ENCODE data around the gene EMC8. TPM values are rescaled to one million over a fixed set of nuclear protein-coding genes. Genes with fewer than 3 reads are reported as not detected.

Gene EMC8
- total RNA-seq, 1 donor from 2014 or later: 25.4 TPM

DNA sequence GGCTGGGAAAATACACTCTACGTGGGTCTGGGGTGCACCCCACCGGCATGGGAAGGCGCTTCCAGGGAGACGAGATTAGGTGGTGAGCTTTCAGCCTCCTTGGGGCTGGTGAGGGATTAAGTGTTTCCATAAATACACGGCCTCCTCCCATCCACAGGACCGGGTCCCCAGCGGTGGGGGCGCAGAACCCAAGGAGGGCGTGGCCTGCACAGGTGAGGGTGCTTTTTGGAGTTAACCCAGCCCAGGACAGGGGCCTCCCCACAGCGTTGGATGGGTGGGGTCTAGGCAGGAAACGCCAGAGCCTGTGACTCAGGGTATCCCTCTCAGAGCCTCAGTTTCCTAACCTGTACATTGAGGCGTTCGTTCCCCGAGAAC lies 49.6 kb downstream of the EMC8 start:
- no peak for DNase-seq
- no peak for ATAC-seq
- intact Hi-C loops (cut with micrococcal nuclease): no loop called here

DNA sequence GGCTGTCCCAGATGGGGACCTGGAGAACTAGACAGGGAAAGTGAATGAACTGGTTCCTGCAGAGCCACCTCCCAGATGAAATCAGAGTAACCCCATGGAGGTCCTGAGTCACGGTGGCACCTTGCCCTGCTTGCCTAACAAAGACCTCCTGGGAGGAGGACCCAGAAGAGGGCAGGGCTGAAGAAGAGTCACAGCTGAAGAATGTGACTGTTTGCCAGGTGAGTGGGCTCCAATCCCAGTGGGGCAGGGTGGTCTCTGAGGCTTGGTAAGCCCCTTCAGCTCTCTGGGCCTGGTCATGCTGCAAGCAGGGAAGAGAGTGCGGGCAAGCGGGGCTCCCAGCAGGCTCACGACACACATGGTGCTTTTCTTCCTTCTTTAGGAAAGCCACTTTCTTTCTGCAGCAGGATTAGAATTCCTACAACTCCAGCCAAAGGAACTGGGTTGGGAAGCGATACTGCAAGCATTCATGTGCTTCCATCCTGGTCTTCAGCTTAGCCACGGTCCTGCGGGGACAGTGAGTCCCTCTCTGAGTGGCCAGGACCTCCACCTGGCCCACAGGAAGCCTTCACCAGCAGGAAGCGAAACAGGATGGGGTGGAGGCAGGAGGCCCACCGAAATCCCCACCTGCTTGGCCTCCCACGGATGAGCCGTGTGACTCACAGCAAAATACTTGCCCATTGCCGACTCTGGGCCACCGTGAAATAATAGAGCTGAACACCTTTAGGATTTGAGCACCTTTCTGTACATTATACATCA lies 52.7 kb downstream of the EMC8 start:
- intact Hi-C loops (cut with micrococcal nuclease): no loop called here
- ATAC-seq (no peak), DNase-seq (no peak)

DNA sequence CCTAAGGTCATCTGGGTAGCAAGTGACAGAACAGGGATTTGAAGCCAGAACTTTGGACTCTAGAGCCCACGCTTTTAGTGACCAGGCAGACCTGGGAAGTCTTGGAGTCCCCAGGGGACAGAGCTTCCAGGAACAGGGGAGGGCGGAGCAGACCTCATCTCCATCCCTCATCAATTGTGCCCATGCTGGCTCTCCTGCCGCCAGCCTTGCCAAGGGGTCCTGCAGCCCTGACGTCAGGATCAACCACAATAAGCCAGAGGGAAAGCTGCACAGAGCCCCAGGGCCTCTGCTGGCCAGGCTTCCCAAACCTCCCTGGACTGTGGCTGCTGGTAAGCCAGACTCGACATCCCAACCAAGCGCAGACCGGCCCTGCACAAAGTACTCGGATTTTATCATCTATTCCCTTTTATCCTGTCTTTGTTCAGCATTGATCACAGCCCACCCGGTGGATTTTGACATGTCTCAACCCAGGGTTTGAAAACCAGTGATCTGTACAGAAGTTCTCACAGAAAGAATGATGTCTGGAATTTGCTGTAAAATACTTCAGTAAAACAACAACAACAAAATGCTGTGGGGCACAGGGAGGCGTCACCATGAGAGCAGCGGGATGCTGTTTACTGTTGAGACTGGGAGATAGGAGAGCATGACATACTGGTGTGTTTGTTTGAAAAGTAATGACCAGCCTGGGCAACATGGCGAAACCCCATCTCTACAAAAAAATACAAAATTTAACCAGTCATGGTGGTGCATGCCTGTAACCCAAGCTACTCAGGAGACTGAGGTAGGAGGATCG lies 60.2 kb downstream of the EMC8 start:
- DNase-seq: no peak
- no peak for ATAC-seq

DNA sequence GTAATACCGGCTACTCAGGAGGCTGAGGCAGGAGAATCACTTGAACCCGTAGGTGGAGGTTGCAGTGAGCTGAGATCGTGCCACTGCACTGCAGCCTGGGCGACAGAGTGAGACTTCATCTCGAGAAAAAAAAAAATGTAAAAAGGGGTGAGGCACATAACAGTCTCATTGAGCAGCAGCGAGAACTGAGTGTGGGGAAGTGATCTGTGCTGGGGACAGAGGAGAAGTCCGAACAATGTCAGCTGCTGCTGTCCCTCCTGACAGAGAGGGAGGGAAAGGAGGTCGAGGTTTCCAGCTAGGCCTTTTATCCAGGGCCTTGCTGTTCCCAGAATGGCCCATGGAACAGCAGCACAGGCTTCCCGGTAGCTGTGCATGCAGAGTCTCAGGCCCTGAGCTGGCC lies 62.4 kb downstream of the EMC8 start:
- no peak for DNase-seq
- intact Hi-C loops (cut with micrococcal nuclease): no loop called here
- no peak for ATAC-seq

More for the DNA sequence above, 60.2 kb downstream of the EMC8 start:
- intact Hi-C loops (cut with micrococcal nuclease): no loop called here

DNA sequence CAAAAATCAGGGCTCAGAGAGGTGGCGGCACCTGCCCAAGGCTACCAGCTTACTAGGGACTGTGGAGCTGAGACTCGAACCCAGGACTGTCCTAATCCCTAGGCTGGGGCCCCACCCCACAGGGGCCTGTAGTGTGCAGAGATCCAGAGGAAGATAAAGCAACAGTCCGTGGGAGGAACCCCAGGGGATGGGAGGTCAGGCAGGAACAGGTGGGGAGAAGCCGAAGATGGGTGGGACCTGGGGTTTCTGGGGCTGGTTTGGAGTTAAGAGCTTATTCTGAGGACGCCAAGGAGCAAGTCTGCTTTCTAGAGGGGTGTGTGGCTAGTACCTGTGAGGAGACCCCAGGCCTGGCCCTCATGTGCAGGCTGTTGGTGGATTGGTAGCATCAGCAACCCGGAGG lies 63.4 kb downstream of the EMC8 start:
- DNase-seq: no peak
- intact Hi-C loops (cut with micrococcal nuclease): no loop called here
- ATAC-seq: no peak

DNA sequence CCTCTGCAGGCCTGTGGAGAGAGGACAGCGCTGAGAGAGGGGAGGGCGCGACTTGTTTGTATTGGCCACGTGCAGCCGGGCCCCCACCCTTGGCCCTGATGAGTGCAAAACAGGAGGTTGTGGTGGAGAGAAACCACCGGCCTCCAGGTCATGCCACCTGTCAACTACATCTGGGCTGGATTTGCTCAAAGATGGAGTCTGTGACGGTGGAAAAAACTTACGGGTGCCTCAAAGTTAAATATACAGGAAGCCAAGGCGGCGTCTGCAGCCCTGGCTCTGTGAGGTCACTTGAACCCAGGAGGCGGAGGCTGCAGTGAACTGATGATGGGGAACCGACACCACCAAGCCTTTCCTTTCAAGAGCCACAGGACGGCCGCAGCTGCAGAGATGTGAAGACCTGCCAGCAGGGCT lies 64.1 kb downstream of the EMC8 start:
- DNase-seq (no peak), ATAC-seq (no peak)
- intact Hi-C loops (cut with micrococcal nuclease): no loop called here

DNA sequence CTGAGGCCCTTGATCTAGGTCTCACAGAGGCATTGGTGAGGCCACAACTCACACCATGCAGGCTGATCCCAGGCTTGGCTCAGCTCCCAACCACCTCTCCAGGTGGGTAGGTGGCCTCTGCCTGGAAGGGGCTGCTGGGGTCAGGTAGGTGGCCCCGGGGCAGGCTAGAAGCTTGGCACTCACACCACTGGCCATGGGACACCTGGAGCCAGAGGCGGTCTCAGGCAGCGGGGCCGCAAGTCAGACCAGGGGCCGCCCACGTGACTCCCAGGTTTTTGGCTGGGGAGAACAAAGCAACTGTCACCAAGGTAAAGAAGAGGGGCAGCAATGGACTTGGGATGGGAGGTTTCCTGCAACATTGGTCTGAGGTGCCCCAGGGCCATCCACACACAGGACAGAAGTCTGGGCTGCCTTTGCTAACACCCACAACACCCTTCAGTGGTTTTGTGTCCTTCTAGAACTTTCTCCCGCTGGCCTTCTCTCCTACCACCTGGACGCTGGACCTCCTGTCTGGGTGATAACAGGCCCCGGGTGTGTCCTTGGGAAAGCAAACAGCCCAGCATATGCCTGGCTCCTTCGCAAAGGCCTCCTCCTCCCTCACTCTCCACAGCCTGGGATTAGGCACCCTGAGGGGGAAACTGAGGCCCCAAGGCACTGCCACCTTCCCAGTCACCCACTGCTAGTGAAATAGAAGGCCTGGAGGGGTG lies 64.9 kb downstream of the EMC8 start:
- ATAC-seq (no peak), DNase-seq (no peak)
- intact Hi-C loops (cut with micrococcal nuclease): no loop called here

DNA sequence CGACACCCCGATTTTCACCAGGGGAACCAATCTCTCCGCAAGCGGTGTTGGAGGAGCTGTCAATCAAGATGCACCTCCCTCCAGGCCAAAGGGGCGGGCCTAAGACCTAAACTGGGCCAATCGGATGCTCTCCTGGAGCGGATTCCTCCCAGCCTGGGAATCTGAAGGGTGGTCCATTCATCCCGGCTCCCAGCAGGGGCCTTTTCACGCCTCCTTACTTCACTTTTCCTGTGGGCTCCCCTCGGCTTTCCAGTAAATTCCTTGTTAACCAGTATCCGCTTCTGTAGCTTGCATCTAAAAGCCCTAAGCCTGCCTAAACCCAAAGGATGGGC lies 65.5 kb downstream of the EMC8 start:
- ATAC-seq (peak; percentile 22), DNase-seq (no peak)
- intact Hi-C loops (cut with micrococcal nuclease): no loop called here

DNA sequence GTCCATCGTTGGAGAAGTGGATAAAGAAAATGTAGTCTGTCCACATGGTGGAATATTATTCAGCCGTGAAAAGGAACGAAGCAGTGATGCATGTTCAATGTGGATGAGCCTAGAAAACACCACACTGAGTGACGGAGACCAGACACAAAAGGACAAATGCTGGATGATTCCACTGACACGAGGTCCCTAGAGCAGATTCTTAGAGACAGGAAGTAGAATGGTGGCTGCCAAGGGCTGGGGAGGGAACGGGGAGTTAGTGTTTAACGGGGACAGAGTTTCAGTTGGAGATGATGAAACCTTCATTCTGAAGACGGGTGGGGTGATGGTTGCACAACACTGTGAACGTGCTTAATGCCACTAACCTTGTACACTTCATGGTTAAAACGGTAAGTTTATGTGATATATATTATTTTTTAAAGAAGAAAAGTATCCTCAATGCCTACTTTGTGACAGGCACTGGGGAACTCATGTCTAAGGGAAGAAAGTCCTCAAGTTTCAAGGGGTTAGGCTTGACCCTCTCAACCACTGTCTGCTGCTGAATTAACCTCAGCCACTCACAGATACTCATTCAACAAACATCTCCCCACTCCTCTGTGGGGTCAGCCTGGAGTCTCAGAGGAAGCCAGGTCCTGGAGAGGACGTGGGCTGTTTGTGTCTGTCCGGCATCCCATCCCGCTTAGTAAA lies 66.0 kb downstream of the EMC8 start:
- DNase-seq: no peak
- peak; percentile 25 for ATAC-seq
- intact Hi-C loops (cut with micrococcal nuclease): no loop called here

DNA sequence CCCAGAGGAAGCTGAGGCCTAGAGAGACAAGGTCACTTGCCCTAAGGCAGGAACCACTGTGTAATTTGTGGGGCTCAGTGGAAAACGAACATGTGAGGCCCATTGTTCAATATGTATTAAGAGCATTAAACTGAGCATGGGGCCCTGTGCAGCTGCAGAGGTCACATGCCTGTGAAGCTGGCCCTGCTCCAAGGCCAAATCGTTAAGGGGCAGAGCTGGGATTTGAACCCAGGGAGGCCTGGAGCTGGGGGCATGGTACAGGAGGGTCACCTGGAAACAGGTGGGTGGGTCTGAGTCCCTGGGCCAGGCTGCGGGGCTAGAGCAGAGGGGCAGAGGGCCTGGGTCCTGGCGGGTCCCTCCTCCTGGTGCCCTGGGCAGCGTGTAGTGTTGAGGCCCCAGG lies 68.2 kb downstream of the EMC8 start:
- ATAC-seq: no peak
- no peak for DNase-seq
- intact Hi-C loops (cut with micrococcal nuclease): no loop called here

DNA sequence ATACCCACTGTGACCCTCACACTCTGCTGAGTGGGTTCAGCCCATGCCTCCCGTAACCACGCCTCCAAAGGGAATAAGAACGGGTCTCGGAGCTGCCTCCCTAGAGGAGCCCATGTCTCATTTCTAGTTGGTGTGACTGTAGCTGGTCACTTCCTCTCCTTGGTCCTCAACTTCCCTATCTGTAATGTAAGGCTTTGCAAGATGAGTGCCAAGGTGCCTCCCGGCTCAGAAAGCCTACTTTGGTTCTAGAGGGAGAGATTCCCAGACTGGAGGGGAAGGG lies 69.2 kb downstream of the EMC8 start:
- intact Hi-C loops (cut with micrococcal nuclease): no loop called here
- DNase-seq: no peak
- ATAC-seq: no peak

DNA sequence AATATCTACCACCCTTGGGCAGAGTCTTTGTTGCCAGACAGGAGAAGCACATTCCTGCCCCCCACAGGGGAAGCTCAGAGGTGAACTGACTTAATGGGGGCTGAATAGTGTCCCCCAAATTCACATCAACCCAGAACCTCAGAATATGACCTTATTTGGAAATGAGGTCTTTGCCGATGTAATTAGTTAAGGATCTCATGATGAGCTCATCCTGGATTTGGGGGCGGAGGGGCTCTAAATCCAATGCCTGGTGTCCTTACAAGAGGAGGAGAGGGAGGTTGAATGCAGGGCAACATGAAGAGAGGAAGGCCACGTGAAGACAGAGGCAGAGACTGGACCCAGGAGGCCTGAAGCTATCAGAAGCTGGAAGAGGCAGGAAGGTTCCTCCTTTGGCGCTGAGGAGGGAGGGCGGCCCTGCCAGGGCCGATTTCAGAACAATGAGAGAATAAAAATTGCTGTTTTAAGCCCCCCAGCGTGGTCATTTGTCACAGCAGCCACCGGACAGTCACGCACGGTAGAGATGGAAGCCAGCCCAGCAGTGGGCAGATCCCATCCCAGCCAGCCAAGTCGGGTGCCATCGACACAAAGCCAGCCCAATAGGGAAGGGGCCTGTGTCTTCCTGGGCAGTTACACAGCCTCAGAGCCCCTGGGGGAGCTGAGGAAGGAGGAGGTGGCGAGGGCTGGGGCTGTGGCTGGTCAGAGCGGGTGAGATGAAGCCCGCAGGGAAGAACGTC lies 69.7 kb downstream of the EMC8 start:
- intact Hi-C loops (cut with micrococcal nuclease): no loop called here
- ATAC-seq (no peak), DNase-seq (no peak)

DNA sequence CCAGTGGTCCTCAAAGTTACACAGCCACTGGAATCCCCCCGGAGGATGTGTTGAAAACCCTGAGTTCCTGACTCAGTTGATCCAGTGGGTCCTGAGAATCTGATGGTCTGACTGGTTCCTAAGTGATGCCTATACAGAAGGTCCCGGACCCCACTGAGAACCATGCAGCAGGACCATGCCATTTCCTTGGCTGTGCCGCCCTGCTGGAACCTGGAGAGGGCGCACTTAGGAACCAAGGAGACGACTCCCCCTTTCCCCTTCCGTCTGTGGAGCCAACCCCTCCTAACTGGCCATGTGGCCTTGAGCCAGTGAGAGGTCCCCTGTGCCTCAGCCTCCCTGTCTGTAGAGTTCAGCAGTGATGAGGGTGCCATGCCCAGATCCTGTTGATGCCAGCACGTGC lies 70.5 kb downstream of the EMC8 start:
- intact Hi-C loops (cut with micrococcal nuclease): no loop called here
- no peak for ATAC-seq
- DNase-seq: no peak

Small RNAs within 50 kb of the gene (microRNA-seq; reads per million reads assigned to microRNA genes)
- gene MIR1910 (ENCODE audit: borderline number of aligned reads): not detected

Other genes with a start within 250 kb of the EMC8 start
- 40.4 TPM for gene GSE1, start 186.2 kb downstream of the EMC8 start, total RNA-seq
- gene GINS2, start 110.6 kb downstream of the EMC8 start, total RNA-seq: 0.42 TPM
- gene C16orf74, start 48.4 kb downstream of the EMC8 start, total RNA-seq: 1.7 TPM
- 2,116 TPM for gene COX4I1, start 151 bp upstream of the EMC8 start, total RNA-seq
- 3.5 TPM for gene IRF8, start 99.6 kb upstream of the EMC8 start, total RNA-seq

Measured in left ventricle myocardium superior (tissue), 1 donor.